ENCODE results near the gene CYSRT1.

Gene CYSRT1

GRCh38 chr9:137231372-137232039 is 6.5 kb downstream of the CYSRT1 start:
- no peak for DNase-seq (ENCODE audit: low read depth)
- no peak for TF ChIP-seq CTCF (IDR thresholded peaks at IDR 0.05; ENCODE audit: low read length, missing control alignments)
- H3K4me3 ChIP-seq (replicated peaks; ENCODE audit: low read depth, low read length): no peak overlapping the region

- H3K4me3 ChIP-seq (replicated peaks; ENCODE audit: low read depth, low read length): no peak overlapping the region
- no peak for TF ChIP-seq CTCF (IDR thresholded peaks at IDR 0.05; ENCODE audit: low read length, missing control alignments)
- no peak for DNase-seq (ENCODE audit: low read depth)
Observed at GRCh38 chr9:137232101-137232500, 7.1 kb downstream of the CYSRT1 start.

GRCh38 chr9:137232510-137232909 is 7.5 kb downstream of the CYSRT1 start:
- no peak for DNase-seq (ENCODE audit: low read depth)
- TF ChIP-seq CTCF (IDR thresholded peaks at IDR 0.05; ENCODE audit: low read length, missing control alignments): no peak
- H3K4me3 ChIP-seq (replicated peaks; ENCODE audit: low read depth, low read length): no peak overlapping the region

DNA sequence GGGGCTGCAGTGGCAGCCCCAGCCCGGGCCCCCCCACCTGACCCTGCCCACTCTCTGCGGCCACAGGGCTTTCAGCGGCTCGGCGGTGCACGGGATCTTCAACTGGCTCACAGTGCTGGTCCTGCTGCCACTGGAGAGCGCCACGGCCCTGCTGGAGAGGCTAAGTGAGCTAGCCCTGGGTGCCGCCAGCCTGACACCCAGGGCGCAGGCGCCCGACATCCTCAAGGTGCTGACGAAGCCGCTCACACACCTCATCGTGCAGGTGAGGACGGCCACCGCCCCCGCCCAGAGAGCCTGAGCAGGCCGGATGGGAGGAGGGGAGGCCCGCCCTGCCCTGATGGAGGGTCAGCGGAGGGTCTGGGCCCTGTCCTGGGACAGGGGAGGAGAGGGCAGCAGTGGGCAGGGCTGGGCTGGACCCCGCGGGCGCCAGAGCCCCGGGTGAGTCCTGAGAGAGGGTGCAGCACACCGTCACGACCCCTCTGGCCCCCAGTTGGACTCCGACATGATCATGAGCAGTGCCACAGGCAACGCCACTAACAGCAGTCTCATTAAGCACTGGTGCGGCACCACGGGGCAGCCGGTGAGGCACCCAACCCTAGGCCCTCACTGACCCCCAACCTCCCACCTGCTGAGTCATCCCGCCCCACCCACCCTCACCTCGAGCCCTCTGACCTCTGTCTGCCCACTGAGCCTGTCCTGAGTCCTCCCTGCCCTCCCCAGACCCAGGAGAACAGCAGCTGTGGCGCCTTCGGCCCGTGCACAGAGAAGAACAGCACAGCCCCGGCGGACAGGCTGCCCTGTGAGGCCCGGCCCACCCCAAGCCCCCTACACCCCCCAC is 8.4 kb downstream of the CYSRT1 start:
- H3K4me3 ChIP-seq (replicated peaks; ENCODE audit: low read depth, low read length): no peak overlapping the region
- TF ChIP-seq CTCF (IDR thresholded peaks at IDR 0.05; ENCODE audit: low read length, missing control alignments): no peak
- DNase-seq (ENCODE audit: low read depth): no peak

GRCh38 chr9:137234055-137234697 is 9.2 kb downstream of the CYSRT1 start:
- DNase-seq (ENCODE audit: low read depth): no peak
- no peak overlapping the region for H3K4me3 ChIP-seq (replicated peaks; ENCODE audit: low read depth, low read length)
- no peak for TF ChIP-seq CTCF (IDR thresholded peaks at IDR 0.05; ENCODE audit: low read length, missing control alignments)

GRCh38 chr9:137234758-137235423 is 9.9 kb downstream of the CYSRT1 start:
- TF ChIP-seq CTCF (IDR thresholded peaks at IDR 0.05; ENCODE audit: low read length, missing control alignments): no peak
- H3K4me3 ChIP-seq (replicated peaks; ENCODE audit: low read depth, low read length): no peak overlapping the region
- no peak for DNase-seq (ENCODE audit: low read depth)
